ENCODE measurements around the gene MEPCE. TPM values are rescaled to one million over a fixed set of nuclear protein-coding genes. Genes with fewer than 3 reads are reported as not detected.

The MEPCE gene
- total and polyA plus RNA-seq, 2 donors (not counting 1 experiment from before 2014, with no cell fraction given), result 11.4 to 26.6 TPM

DNA sequence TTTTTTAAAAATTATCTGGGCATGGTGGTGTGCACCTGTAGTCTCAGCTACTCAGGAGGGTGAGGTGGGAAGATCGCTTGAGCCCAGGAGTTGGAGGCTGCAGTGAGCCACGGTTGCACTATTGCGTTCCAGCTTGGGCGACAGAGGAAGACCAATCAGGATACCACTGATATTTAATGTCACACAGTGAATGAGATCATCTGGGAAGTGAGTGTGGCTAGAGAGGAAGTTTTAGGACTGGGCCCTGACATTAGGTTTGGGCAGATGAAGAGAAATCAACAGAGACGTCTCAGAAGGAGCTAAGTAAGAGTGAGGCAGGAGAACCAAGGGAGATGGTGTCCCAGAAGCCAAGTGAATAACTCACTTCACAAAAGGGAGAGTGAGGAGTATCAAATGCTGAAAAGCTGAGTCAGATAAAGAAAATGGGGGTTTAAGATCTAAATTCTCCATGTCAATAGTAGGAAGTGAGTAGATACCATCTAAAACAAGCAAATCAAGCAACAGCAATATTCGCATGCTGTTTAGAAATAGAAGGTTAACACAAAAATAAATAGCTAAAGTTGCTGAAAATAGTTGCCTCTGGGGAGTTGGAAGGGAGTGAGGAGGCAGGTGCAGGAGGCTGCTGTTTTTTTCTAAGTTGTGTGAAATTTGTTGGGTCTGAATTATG, 44.9 kb upstream of the MEPCE start:
- TF ChIP-seq EZH2 (IDR thresholded peaks at IDR 0.05; ENCODE audit: low read length, missing control alignments), result no peak
- TF ChIP-seq, protein P1, sequence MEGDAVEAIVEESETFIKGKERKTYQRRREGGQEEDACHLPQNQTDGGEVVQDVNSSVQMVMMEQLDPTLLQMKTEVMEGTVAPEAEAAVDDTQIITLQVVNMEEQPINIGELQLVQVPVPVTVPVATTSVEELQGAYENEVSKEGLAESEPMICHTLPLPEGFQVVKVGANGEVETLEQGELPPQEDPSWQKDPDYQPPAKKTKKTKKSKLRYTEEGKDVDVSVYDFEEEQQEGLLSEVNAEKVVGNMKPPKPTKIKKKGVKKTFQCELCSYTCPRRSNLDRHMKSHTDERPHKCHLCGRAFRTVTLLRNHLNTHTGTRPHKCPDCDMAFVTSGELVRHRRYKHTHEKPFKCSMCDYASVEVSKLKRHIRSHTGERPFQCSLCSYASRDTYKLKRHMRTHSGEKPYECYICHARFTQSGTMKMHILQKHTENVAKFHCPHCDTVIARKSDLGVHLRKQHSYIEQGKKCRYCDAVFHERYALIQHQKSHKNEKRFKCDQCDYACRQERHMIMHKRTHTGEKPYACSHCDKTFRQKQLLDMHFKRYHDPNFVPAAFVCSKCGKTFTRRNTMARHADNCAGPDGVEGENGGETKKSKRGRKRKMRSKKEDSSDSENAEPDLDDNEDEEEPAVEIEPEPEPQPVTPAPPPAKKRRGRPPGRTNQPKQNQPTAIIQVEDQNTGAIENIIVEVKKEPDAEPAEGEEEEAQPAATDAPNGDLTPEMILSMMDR (conservative IDR thresholded peaks at IDR 0.05 in 1 of 2, IDR thresholded peaks at IDR 0.05 in 1 of 2; ENCODE audit: low read depth in 1 of 2, low read length in 2 of 2), result no peak
- Histone ChIP-seq H3K79me2 (ENCODE audit: control insufficient read depth, insufficient read depth, low read length) (no peaks in the 10 kb centered on the region), H2AFZ (ENCODE audit: low read length) (no peak overlapping the region)

DNA sequence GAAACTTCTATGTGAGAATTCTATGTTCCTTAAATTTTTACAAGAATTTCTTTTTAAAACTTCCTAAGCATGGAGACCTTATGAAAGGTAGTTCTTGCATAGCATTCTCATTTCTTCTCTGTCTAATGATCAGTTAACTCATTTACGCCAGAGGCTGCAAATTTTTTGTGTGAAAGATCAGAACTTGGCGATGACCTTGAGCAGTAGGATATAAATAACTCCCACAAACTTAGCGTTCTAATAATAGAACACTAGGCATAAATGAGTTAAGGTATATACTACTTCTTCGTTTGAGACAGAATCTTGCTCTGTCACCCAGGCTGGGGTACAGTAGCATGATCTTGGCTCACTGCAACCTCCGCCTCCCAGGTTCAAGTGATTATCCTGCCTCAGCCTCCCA, 42.7 kb upstream of the MEPCE start:
- H3K27me3 ChIP-seq (ENCODE audit: control insufficient read depth, insufficient read depth, low read length), result no peaks in the 10 kb centered on the region
- H3K79me2 ChIP-seq (ENCODE audit: control insufficient read depth, insufficient read depth, low read length), result no peaks in the 10 kb centered on the region
- H3K36me3 ChIP-seq (ENCODE audit: control insufficient read depth, insufficient read depth, low read length), result no peaks in the 10 kb centered on the region
- no peaks in the 10 kb centered on the region for H3K9me3 ChIP-seq (ENCODE audit: control insufficient read depth, insufficient read depth, low read depth, low read length)
- no peak overlapping the region for H2AFZ ChIP-seq (ENCODE audit: low read length)
- TF ChIP-seq, protein P1 (conservative IDR thresholded peaks at IDR 0.05 in 1 of 2, IDR thresholded peaks at IDR 0.05 in 1 of 2; ENCODE audit: low read depth in 1 of 2, low read length in 2 of 2), result no peak
- TF ChIP-seq EZH2 (IDR thresholded peaks at IDR 0.05; ENCODE audit: low read length, missing control alignments), result no peak
- no peak overlapping the region for H3K4me2 ChIP-seq (ENCODE audit: extremely low read depth, insufficient read depth, low read length)
- no peaks in the 10 kb centered on the region for H3K4me1 ChIP-seq (ENCODE audit: control insufficient read depth, extremely low read depth, insufficient read depth, low read length)
- DNase-seq (ENCODE audit: low read depth in 2 of 2), result no peak
- H3K9ac ChIP-seq (ENCODE audit: insufficient read depth, low read length), result no peak overlapping the region
- no peak overlapping the region for H3K4me3 ChIP-seq (replicated peaks in 1 of 4; ENCODE audit: control extremely low read depth in 1 of 4, insufficient read depth in 1 of 4, low read depth in 3 of 4, low read length in 4 of 4)
- no peaks in the 10 kb centered on the region for H4K20me1 ChIP-seq (ENCODE audit: control insufficient read depth, extremely low read depth, insufficient read depth, low read length)
- H3K27ac ChIP-seq (ENCODE audit: insufficient read depth, low read length), result no peak overlapping the region

More for the DNA sequence above, 44.9 kb upstream of the MEPCE start:
- Histone ChIP-seq H3K9ac (ENCODE audit: insufficient read depth, low read length) (no peak overlapping the region), H3K4me3 (replicated peaks in 1 of 4; ENCODE audit: control extremely low read depth in 1 of 4, insufficient read depth in 1 of 4, low read depth in 3 of 4, low read length in 4 of 4) (no peak overlapping the region), H3K4me1 (ENCODE audit: control insufficient read depth, extremely low read depth, insufficient read depth, low read length) (no peaks in the 10 kb centered on the region), H4K20me1 (ENCODE audit: control insufficient read depth, extremely low read depth, insufficient read depth, low read length) (no peaks in the 10 kb centered on the region), H3K9me3 (ENCODE audit: control insufficient read depth, insufficient read depth, low read depth, low read length) (no peaks in the 10 kb centered on the region), H3K27me3 (ENCODE audit: control insufficient read depth, insufficient read depth, low read length) (no peaks in the 10 kb centered on the region), H3K36me3 (ENCODE audit: control insufficient read depth, insufficient read depth, low read length) (no peaks in the 10 kb centered on the region), H3K27ac (ENCODE audit: insufficient read depth, low read length) (no peak overlapping the region), H3K4me2 (ENCODE audit: extremely low read depth, insufficient read depth, low read length) (no peak overlapping the region)
- DNase-seq (ENCODE audit: low read depth in 2 of 2), result no peak

DNA sequence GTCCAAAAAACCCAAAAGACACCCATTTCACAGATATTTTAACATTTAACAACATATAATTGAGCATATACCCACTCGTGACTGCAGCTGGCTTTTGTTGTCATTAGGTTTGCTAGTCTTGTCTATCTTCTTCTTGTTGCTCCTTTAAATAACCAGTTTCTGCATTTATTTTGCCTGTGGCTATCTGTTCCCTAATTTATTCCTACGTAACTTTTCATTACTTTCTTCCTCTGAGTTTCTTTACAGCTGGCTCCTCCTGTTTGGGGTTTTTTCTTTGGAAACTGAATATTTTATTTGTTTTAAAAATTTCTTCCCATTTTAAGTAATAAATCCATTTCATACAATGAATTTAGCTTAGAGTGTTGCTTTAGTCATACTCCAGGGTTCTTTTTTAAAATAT, 41.9 kb upstream of the MEPCE start:
- TF ChIP-seq, protein P1 (conservative IDR thresholded peaks at IDR 0.05 in 1 of 2, IDR thresholded peaks at IDR 0.05 in 1 of 2; ENCODE audit: low read depth in 1 of 2, low read length in 2 of 2), result no peak
- no peak for TF ChIP-seq EZH2 (IDR thresholded peaks at IDR 0.05; ENCODE audit: low read length, missing control alignments)
- no peaks in the 10 kb centered on the region for H4K20me1 ChIP-seq (ENCODE audit: control insufficient read depth, extremely low read depth, insufficient read depth, low read length)
- no peak overlapping the region for H2AFZ ChIP-seq (ENCODE audit: low read length)
- no peaks in the 10 kb centered on the region for H3K27me3 ChIP-seq (ENCODE audit: control insufficient read depth, insufficient read depth, low read length)
- H3K4me1 ChIP-seq (ENCODE audit: control insufficient read depth, extremely low read depth, insufficient read depth, low read length), result no peaks in the 10 kb centered on the region
- no peak overlapping the region for H3K4me2 ChIP-seq (ENCODE audit: extremely low read depth, insufficient read depth, low read length)
- H3K27ac ChIP-seq (ENCODE audit: insufficient read depth, low read length), result no peak overlapping the region
- DNase-seq (ENCODE audit: low read depth in 2 of 2), result no peak
- H3K9me3 ChIP-seq (ENCODE audit: control insufficient read depth, insufficient read depth, low read depth, low read length), result no peaks in the 10 kb centered on the region
- no peak overlapping the region for H3K4me3 ChIP-seq (replicated peaks in 1 of 4; ENCODE audit: control extremely low read depth in 1 of 4, insufficient read depth in 1 of 4, low read depth in 3 of 4, low read length in 4 of 4)
- no peaks in the 10 kb centered on the region for H3K36me3 ChIP-seq (ENCODE audit: control insufficient read depth, insufficient read depth, low read length)
- H3K79me2 ChIP-seq (ENCODE audit: control insufficient read depth, insufficient read depth, low read length), result no peaks in the 10 kb centered on the region
- no peak overlapping the region for H3K9ac ChIP-seq (ENCODE audit: insufficient read depth, low read length)

Measured in fibroblast of lung (primary cell).